KOPT-K1 (cell line): ENCODE results near the gene VPS13D.

Experiments used
- H3K27ac ChIP-seq: fragments of 200-600 bp; sonication (generic); 2 replicates; pipeline ENCODE4 v1.5.1; 2016; ENCODE audit warnings: antibody characterized with exemption, mild to moderate bottlenecking, low read depth, low read length; ENCODE audit not compliant: poor library complexity, severe bottlenecking
- H3K36me3 ChIP-seq: fragments of 200-600 bp; sonication (generic); 2 replicates; pipeline ENCODE4 v1.5.1; 2017; ENCODE audit warnings: antibody characterized with exemption, mild to moderate bottlenecking, low read length, moderate library complexity; ENCODE audit not compliant: insufficient read depth
- H3K9me3 ChIP-seq: fragments of 200-600 bp; sonication (generic); 2 replicates; pipeline ENCODE4 v1.5.1; 2017; ENCODE audit warnings: antibody characterized with exemption, low read length, mild to moderate bottlenecking; ENCODE audit not compliant: insufficient read depth, poor library complexity, severe bottlenecking

Gene VPS13D

GRCh38 chr1:12191242-12192032 lies 38.4 kb upstream of the VPS13D start:
- H3K27ac ChIP-seq: no peak overlapping the region
- H3K9me3 ChIP-seq: no peaks in the 10 kb centered on the region
- no peaks in the 10 kb centered on the region for H3K36me3 ChIP-seq

- no peaks in the 10 kb centered on the region for H3K9me3 ChIP-seq
- H3K36me3 ChIP-seq: no peaks in the 10 kb centered on the region
- no peak overlapping the region for H3K27ac ChIP-seq
Measured at GRCh38 chr1:12194666-12195216, 35.1 kb upstream of the VPS13D start.

- no peak overlapping the region for H3K27ac ChIP-seq
- H3K36me3 ChIP-seq: no peaks in the 10 kb centered on the region
- H3K9me3 ChIP-seq: no peaks in the 10 kb centered on the region
Measured at GRCh38 chr1:12195416-12195815, 34.4 kb upstream of the VPS13D start.

GRCh38 chr1:12196641-12197482 lies 33.0 kb upstream of the VPS13D start:
- no peaks in the 10 kb centered on the region for H3K9me3 ChIP-seq
- H3K36me3 ChIP-seq: no peaks in the 10 kb centered on the region
- no peak overlapping the region for H3K27ac ChIP-seq

GRCh38 chr1:12197483-12197880 lies 32.3 kb upstream of the VPS13D start:
- Histone ChIP-seq H3K27ac (no peak overlapping the region), H3K36me3 (no peaks in the 10 kb centered on the region), H3K9me3 (no peaks in the 10 kb centered on the region)

- no peaks in the 10 kb centered on the region for H3K9me3 ChIP-seq
- no peaks in the 10 kb centered on the region for H3K36me3 ChIP-seq
- H3K27ac ChIP-seq: no peak overlapping the region
Measured at GRCh38 chr1:12200208-12200607, 29.6 kb upstream of the VPS13D start.

- no peaks in the 10 kb centered on the region for H3K9me3 ChIP-seq
- no peaks in the 10 kb centered on the region for H3K36me3 ChIP-seq
- H3K27ac ChIP-seq: no peak overlapping the region
Measured at GRCh38 chr1:12201352-12202189, 28.3 kb upstream of the VPS13D start.

- H3K36me3 ChIP-seq: no peaks in the 10 kb centered on the region
- H3K9me3 ChIP-seq: no peaks in the 10 kb centered on the region
- H3K27ac ChIP-seq: no peak overlapping the region
Measured at GRCh38 chr1:12202190-12202497, 27.7 kb upstream of the VPS13D start.

GRCh38 chr1:12202577-12202976 lies 27.3 kb upstream of the VPS13D start:
- no peak overlapping the region for H3K27ac ChIP-seq
- no peaks in the 10 kb centered on the region for H3K36me3 ChIP-seq
- H3K9me3 ChIP-seq: no peaks in the 10 kb centered on the region

- H3K27ac ChIP-seq: no peak overlapping the region
- no peaks in the 10 kb centered on the region for H3K9me3 ChIP-seq
- H3K36me3 ChIP-seq: no peaks in the 10 kb centered on the region
Measured at GRCh38 chr1:12203216-12204007, 26.4 kb upstream of the VPS13D start.

- Histone ChIP-seq H3K9me3 (no peaks in the 10 kb centered on the region), H3K36me3 (no peaks in the 10 kb centered on the region), H3K27ac (no peak overlapping the region)
Measured at GRCh38 chr1:12204140-12204539, 25.7 kb upstream of the VPS13D start.

GRCh38 chr1:12204754-12205658 lies 24.8 kb upstream of the VPS13D start:
- no peaks in the 10 kb centered on the region for H3K9me3 ChIP-seq
- no peaks in the 10 kb centered on the region for H3K36me3 ChIP-seq
- H3K27ac ChIP-seq: no peak overlapping the region

GRCh38 chr1:12206238-12206637 lies 23.6 kb upstream of the VPS13D start:
- Histone ChIP-seq H3K36me3 (no peaks in the 10 kb centered on the region), H3K9me3 (no peaks in the 10 kb centered on the region), H3K27ac (no peak overlapping the region)
